Esophagus muscularis mucosa (tissue), 4 donors: Measurements from ENCODE around the gene NAGS.

Source experiments
- CTCF ChIP-seq, 3 experiments: fragments of 200-600 bp in 2 of 3; fragments of 450-650 bp in 1 of 3; sonication (generic) in 2 of 3; IDR thresholded peaks; one replicate each; pipeline ENCODE4 v1.5.1; 2017 to 2019; ENCODE audit warnings: antibody characterized with exemption in 3 of 3, mild to moderate bottlenecking in 2 of 3, moderate library complexity in 1 of 3
- EP300 ChIP-seq: sonication (generic); formaldehyde crosslinking; IDR thresholded peaks from one replicate; pipeline ENCODE4 v1.6.1; 2017; ENCODE audit warnings: antibody characterized with exemption
- POLR2A ChIP-seq: fragments of 450-650 bp; IDR thresholded peaks from one replicate; pipeline ENCODE4 v1.6.1; 2017; ENCODE audit warnings: antibody characterized with exemption, moderate library complexity, mild to moderate bottlenecking, low read depth
- POLR2AphosphoS5 ChIP-seq, 2 donors: sonication (generic); formaldehyde crosslinking; IDR thresholded peaks; one replicate each; pipeline ENCODE4 v1.6.1; 2017; ENCODE audit warnings: antibody characterized with exemption in 2 of 2

GRCh38 chr17:44005527-44006271 lies 1.3 kb downstream of the NAGS start:
- peak in 1 of 3 experiments; percentile 16 for TF ChIP-seq CTCF (IDR thresholded peaks at IDR 0.05)
- no peak for TF ChIP-seq POLR2A
- no peak for TF ChIP-seq POLR2AphosphoS5 (IDR thresholded peaks at IDR 0.05)
- no peak for TF ChIP-seq EP300
